GM06990 (cell line): Measurements from ENCODE around the gene KASH5.
A peak's percentile ranks its signal among the peaks of the same experiment; 100 is the strongest.

Experiments
- DNase-seq: peaks from one replicate; pipeline ENCODE4 v3.0.0-alpha.2; 2011; ENCODE audit not compliant: insufficient read length; ENCODE audit errors: extremely low read depth
- H3K27me3 ChIP-seq: replicated peaks from 2 replicates; pipeline ENCODE4 v1.6.0; 2011; ENCODE audit warnings: low read length; ENCODE audit not compliant: control insufficient read depth, insufficient read depth
- H3K36me3 ChIP-seq: 2 replicates; pipeline ENCODE4 v1.5.1; 2011; ENCODE audit warnings: low read length; ENCODE audit not compliant: control insufficient read depth, insufficient read depth
- H3K4me3 ChIP-seq: replicated peaks from 2 replicates; pipeline ENCODE4 v1.5.1; 2011; ENCODE audit warnings: low read depth, mild to moderate bottlenecking, control low read depth, low read length
- CTCF ChIP-seq: IDR thresholded peaks from 2 replicates; pipeline ENCODE4 v1.5.1; 2011; ENCODE audit warnings: low read length, control low read depth, mild to moderate bottlenecking, inconsistent platforms; ENCODE audit not compliant: insufficient read depth, poor library complexity, severe bottlenecking

Gene KASH5

GRCh38 chr19:49407079-49407478, 19.0 kb downstream of the KASH5 start:
- Histone ChIP-seq H3K36me3 (no peaks in the 10 kb centered on the region), H3K4me3 (no peak overlapping the region), H3K27me3 (no peaks in the 10 kb centered on the region)
- no peak for TF ChIP-seq CTCF
- DNase-seq, result no peak

GRCh38 chr19:49407482-49408015, 19.5 kb downstream of the KASH5 start:
- Histone ChIP-seq H3K4me3 (no peak overlapping the region), H3K36me3 (no peaks in the 10 kb centered on the region), H3K27me3 (no peaks in the 10 kb centered on the region)
- no peak for DNase-seq
- no peak for TF ChIP-seq CTCF

GRCh38 chr19:49408816-49409440, 20.9 kb downstream of the KASH5 start:
- TF ChIP-seq CTCF, result no peak
- no peak for DNase-seq

GRCh38 chr19:49409441-49410029, 21.5 kb downstream of the KASH5 start:
- TF ChIP-seq CTCF, result no peak
- H3K4me3 ChIP-seq, result no peak overlapping the region
- peak; percentile 53 for DNase-seq
- no peaks in the 10 kb centered on the region for H3K27me3 ChIP-seq
- H3K36me3 ChIP-seq, result no peaks in the 10 kb centered on the region

More at GRCh38 chr19:49408816-49409440, 20.9 kb downstream of the KASH5 start:
- Histone ChIP-seq H3K36me3 (no peaks in the 10 kb centered on the region), H3K27me3 (no peaks in the 10 kb centered on the region), H3K4me3 (no peak overlapping the region)

- Histone ChIP-seq H3K36me3 (no peaks in the 10 kb centered on the region), H3K4me3 (no peak overlapping the region), H3K27me3 (no peaks in the 10 kb centered on the region)
- DNase-seq, result no peak
- TF ChIP-seq CTCF, result no peak
These were observed 23.8 kb downstream of the KASH5 start for GRCh38 chr19:49411681-49412326.
